OCI-LY7 (cell line): ENCODE measurements around the gene FAM163B.

Experiments used
- CTCF ChIP-seq: fragments of 200-600 bp; sonication (generic); conservative IDR thresholded peaks from 2 replicates; pipeline ENCODE4 v1.5.1; 2014; ENCODE audit warnings: mild to moderate bottlenecking, antibody characterized with exemption, low read length, moderate library complexity, mixed read lengths
- EZH2phosphoT487 ChIP-seq: fragments of 200-600 bp; sonication (generic); IDR thresholded peaks from 2 replicates; pipeline ENCODE4 v1.6.1; 2018; ENCODE audit warnings: low read depth, borderline replicate concordance, mild to moderate bottlenecking, mixed run types, antibody characterized with exemption, low read length, moderate library complexity, mixed read lengths

- TF ChIP-seq CTCF (no peak), EZH2phosphoT487 (no peak)
These were observed 40.0 kb upstream of the FAM163B start for GRCh38 chr9:133649194-133649593.
